GM12872 (cell line): Measurements from ENCODE around the gene C1orf21.

ENCODE experiments used
- TF ChIP-seq, protein P1 (sequence below): IDR thresholded peaks from 3 replicates; pipeline ENCODE4 v1.5.1; 2011; ENCODE audit warnings: low read depth, mild to moderate bottlenecking, low read length, moderate library complexity; ENCODE audit not compliant: insufficient read depth

The C1orf21 gene

DNA sequence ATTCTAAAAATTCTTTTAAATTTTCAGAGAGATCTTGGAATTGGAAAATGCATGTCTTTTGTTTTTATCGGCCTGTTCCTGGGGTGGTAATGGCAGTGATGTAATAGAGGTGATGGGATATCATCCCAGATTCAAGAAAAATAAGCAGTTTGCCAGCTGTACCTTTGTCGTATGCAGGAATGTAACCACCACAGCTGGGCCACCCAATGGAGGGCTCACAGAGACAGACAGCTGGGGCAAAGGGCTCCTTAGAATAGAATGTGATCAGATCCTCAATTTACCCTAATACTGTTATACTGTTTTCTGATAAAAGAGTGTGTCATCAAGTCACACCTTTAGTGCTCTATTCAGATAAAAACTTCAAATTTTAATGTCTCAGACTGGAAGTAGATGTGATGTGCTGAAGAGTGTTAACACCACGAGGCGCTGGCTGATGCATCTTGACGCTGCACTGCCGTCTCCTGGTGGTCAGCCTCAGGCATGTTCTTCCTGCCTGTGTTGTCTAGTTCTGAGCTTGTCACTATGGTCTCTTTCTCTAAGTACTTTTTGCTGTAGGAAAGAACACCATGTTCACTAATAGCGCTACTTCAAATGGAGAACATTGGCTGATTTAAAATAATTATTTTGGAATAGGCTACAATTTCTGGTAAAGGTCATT is 78.8 kb downstream of the C1orf21 start:
- TF ChIP-seq, protein P1, sequence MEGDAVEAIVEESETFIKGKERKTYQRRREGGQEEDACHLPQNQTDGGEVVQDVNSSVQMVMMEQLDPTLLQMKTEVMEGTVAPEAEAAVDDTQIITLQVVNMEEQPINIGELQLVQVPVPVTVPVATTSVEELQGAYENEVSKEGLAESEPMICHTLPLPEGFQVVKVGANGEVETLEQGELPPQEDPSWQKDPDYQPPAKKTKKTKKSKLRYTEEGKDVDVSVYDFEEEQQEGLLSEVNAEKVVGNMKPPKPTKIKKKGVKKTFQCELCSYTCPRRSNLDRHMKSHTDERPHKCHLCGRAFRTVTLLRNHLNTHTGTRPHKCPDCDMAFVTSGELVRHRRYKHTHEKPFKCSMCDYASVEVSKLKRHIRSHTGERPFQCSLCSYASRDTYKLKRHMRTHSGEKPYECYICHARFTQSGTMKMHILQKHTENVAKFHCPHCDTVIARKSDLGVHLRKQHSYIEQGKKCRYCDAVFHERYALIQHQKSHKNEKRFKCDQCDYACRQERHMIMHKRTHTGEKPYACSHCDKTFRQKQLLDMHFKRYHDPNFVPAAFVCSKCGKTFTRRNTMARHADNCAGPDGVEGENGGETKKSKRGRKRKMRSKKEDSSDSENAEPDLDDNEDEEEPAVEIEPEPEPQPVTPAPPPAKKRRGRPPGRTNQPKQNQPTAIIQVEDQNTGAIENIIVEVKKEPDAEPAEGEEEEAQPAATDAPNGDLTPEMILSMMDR = no peak

DNA sequence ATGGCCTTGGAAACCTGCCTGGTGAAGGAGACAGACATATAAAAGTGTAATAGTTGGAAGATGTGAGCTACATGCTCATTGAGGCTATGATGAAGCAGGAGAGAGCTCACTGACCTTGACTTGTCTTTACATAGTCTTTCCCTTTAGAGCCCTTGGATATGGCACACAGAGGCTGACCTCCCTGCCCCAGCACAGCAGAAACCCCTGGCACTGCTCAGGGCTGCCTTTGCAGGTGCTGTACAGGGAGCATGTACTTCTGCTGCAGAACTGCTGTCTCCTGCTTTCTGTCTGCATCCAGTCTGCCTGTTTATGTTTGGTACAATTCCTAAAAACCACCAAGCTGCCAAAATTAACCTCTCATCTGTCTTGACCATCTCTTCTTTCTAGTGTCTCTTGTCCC is 80.5 kb downstream of the C1orf21 start:
- TF ChIP-seq, protein P1 = no peak

DNA sequence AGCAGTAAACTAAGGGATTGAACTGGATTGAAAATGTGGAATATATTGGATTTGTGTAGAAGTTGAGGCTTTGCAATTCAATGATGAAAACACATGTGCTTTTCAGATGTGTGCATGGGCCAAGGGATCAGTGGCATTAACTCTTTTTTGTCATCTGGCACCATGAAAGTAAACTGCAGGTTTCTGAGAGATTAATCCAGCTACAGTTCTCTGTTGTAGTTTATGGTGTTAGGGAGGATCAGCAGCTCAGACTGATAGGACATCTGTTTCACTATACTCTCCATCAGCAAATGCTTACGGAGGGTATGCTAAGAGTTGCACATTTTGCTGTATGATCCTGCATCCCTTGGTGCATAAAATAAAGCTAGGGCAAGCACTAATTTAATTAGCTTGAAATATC is 82.6 kb downstream of the C1orf21 start:
- TF ChIP-seq, protein P1 = no peak

DNA sequence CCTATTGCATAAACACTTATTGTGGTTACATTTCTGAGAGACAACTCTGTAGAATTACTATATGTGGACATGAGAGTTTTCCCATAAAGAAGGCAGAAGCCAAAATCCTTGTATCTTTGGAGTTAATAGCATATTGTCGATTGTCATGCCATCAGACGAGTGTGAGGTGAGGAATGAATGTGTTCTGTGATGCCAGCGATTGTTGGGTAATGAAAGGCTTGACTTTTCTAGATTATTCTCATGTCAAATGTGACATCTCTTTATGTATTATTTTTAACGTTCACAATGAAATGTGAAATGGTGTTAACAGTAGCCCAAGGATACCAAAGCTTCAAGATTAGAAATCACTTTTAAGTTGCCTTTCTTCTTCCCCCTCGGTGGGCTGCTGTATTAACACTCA is 84.9 kb downstream of the C1orf21 start:
- TF ChIP-seq, protein P1 = no peak

DNA sequence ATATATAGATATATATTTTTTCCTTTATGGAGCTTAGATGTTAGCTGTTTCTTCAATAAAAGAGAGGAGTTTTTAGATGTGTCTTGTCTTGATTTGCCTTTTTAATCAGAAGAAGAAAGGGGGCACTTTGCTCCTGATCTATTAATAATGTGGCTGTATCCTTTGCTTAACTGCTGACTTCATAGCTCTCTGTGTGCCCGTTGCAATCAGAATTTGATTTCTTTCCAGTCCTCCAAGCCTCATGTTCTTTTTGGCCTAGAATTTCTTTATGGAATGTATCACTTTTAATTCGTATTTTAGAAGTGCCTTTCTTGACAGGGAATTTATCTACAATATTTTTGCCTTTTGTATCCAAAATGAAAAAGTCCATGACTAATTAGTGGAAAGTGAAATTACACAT is 85.3 kb downstream of the C1orf21 start:
- TF ChIP-seq, protein P1 = no peak

DNA sequence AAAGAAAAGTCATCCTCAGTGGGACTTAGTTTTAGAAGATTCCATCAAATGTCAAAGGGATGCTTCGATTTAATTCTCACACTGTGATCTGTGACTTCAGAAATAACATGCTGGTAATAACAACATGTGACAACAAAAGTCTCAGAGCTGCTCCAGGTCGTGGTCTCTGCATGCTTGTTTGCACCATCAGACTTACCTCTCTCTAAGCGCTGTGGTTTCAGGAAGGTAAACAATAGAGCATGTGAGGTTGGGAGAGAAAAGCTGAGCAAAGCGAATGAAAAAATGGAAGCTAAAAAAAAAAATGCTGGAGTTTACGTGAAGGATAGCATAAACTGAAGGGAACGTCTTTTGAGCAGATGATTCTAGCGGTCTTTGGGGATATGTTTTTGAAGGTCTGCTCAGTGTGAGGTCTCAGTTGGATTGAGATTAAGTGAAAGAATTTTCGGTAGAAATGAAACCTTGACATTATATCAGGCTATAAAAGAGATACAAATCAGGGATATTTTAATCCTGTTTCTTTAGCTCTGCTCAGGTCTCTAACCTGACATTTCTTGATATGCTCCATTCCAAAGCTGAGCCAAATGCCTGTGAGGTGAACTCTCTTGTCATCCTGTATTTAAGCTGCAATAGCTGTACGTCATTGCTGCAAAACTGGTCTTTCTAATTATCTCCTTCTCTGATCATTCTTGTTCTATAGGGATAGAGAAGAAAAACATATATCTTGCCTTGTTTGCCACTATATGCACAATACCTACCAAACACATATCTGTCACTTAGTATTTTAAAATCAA is 86.5 kb downstream of the C1orf21 start:
- TF ChIP-seq, protein P1 = no peak

DNA sequence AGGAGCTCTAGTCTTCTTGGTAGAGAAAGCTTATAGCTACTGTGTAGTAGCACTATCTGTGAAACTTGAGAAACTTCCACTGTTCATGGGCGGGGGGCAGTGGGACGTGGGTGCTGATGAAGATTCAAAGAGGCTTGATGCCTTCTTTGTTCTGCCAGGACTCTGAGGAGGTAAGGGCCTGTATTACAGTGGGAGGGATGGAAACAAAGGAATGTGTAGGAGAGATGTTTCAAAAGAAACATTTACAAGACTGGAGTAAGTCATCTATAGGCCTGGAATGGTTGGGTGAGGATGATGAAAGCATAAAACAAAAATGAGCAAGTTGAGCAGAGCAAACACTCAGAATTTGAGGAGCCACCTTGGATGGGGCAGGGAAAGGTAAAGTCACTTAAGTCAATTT is 89.4 kb downstream of the C1orf21 start:
- TF ChIP-seq, protein P1 = no peak
